Measurements from ENCODE around the gene RP2. TPM values are rescaled to one million over a fixed set of nuclear protein-coding genes. Genes with fewer than 3 reads are reported as not detected.

RP2 gene
- total and polyA plus RNA-seq, 9 of the 15 experiments (the other 6 are each of a cell fraction or from before 2014, with no cell fraction given): 2.0 to 6.9 (median 3.5) TPM

GRCh38 chrX:46840946-46841345 is 4.1 kb downstream of the RP2 start (continued):
- TF ChIP-seq AFF4 (CRISPR knock-in tag; IDR thresholded peaks at IDR 0.05): no peak
- TF ChIP-seq ETS1 (conservative IDR thresholded peaks at IDR 0.05; ENCODE audit: control insufficient read depth, low read depth, low read length): no peak
- TF ChIP-seq PRDM10 (IDR thresholded peaks at IDR 0.05; ENCODE audit: partially characterized antibody): no peak
- no peak for TF ChIP-seq XRCC4 (IDR thresholded peaks at IDR 0.05; ENCODE audit: extremely low read depth, insufficient read depth, insufficient read length)

Data from K562 (cell line).